Measurements from ENCODE around the gene MED25. TPM values are rescaled to one million over a fixed set of nuclear protein-coding genes. Genes with fewer than 3 reads are reported as not detected.

MED25 gene
- total RNA-seq, 1 experiment from 2014 or later, result 93.0 TPM

DNA sequence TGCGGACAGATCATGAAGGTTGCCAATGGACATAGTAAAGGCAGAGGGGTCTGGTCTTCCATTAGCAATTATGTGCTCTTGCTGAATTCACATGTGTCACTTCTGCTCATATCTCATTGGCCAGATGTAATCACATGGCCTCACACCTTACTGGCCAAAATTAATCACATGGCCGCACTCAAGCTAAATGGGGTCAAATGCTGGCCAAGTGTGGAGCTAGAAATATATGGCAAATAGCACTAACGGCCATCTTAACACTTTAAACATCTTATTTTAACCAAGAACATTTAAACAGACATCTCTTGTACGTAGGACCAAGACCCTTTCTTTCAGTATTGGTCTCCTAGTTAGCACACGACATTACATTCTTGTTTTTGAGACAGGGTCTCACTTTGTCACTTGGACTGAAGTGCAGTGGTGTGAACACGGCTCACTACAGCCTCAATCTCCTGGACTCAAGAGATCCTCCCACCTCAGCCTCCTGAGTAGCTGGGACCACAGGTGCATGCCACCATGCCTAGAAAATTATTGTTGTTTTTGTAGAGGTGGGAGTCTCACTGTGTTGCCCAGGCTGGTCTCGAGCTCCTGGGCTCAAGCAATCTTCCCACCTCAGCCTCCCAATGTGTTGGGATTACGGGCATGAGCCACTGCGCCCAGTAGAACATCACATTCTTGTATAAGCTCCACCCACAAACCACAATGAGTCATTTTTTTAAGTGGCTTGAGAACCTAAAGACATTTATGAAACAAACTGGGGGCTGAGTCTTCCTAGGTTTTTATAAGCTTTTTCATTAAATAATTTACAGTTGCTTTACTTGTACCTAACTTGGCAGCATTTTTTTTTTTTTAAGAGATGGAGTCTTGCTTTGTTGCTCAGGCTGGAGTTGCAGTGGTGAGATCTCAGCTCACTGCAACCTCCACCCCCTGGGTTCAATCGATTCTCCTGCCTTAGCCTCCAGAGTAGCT, 29.9 kb downstream of the MED25 start:
- POLR2A ChIA-PET (ENCODE audit: low non-redundant PET), result interaction anchor here (0.7 kb wide), 1 partner anchor 33 kb away, joined by 4 read pairs; no protein-coding TSS in a partner anchor
- no peak for TF ChIP-seq EZH2 (IDR thresholded peaks at IDR 0.05; ENCODE audit: borderline replicate concordance, low read depth, low read length, poor library complexity, severe bottlenecking)
- CTCF ChIA-PET, result interaction anchor here (0.8 kb wide), 1 partner anchor 21 kb away, joined by 3 read pairs; no protein-coding TSS in a partner anchor
- Histone ChIP-seq H3K27me3 (replicated peaks; ENCODE audit: insufficient read depth, low read depth, low read length, poor library complexity) (no peaks in the 10 kb centered on the region), H3K27ac (ENCODE audit: low read depth, low read length, poor library complexity, severe bottlenecking) (no peak overlapping the region), H3K9me3 (ENCODE audit: low read depth, low read length, poor library complexity, severe bottlenecking) (peaks cover 9% of the 10 kb centered on the region), H3K36me3 (ENCODE audit: insufficient read depth, low read length, poor library complexity, severe bottlenecking) (peaks cover 6% of the 10 kb centered on the region), H3K4me3 (ENCODE audit: low read depth, low read length, poor library complexity, severe bottlenecking) (no peak overlapping the region), H3K4me1 (ENCODE audit: insufficient read depth, low read length, poor library complexity, severe bottlenecking) (peaks cover 11% of the 10 kb centered on the region)
- intact Hi-C loops (cut with micrococcal nuclease; ENCODE audit: unreplicated experiment), result no loop called here
- BruUV-seq (replicated peaks), result no TSS peak
- peak; percentile 79 for DNase-seq (ENCODE audit: low spot score)

DNA sequence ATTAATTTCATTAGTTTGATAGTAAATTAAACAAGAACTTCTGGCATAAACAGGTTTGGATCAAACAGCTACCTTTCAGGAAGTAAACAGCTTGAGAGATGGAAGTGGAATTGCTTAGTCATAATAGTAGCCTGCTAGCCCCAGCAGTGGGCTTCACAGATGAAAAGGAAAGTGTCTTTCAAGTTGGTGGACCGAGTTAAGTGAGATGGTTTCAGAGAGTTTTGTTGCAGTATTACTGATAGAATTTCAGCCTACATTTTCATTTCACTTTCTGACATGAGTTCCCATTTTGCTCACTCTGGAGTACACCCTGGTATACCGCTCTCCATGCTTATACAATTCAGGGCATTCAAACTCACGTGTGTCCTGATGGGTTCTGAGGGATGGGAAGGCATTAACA, 30.8 kb downstream of the MED25 start:
- peaks cover 9% of the 10 kb centered on the region for H3K9me3 ChIP-seq (ENCODE audit: low read depth, low read length, poor library complexity, severe bottlenecking)
- DNase-seq (ENCODE audit: low spot score), result no peak
- ChIA-PET POLR2A (ENCODE audit: low non-redundant PET) (no interaction called here), CTCF (interaction anchor here (0.6 kb wide), 1 partner anchor 172 kb away, joined by 4 read pairs; the partner anchor contains the start of gene PRMT1)
- TF ChIP-seq, protein P1, sequence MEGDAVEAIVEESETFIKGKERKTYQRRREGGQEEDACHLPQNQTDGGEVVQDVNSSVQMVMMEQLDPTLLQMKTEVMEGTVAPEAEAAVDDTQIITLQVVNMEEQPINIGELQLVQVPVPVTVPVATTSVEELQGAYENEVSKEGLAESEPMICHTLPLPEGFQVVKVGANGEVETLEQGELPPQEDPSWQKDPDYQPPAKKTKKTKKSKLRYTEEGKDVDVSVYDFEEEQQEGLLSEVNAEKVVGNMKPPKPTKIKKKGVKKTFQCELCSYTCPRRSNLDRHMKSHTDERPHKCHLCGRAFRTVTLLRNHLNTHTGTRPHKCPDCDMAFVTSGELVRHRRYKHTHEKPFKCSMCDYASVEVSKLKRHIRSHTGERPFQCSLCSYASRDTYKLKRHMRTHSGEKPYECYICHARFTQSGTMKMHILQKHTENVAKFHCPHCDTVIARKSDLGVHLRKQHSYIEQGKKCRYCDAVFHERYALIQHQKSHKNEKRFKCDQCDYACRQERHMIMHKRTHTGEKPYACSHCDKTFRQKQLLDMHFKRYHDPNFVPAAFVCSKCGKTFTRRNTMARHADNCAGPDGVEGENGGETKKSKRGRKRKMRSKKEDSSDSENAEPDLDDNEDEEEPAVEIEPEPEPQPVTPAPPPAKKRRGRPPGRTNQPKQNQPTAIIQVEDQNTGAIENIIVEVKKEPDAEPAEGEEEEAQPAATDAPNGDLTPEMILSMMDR (conservative IDR thresholded peaks at IDR 0.05; ENCODE audit: low read depth, low read length), result no peak
- TF ChIP-seq EZH2 (IDR thresholded peaks at IDR 0.05; ENCODE audit: borderline replicate concordance, low read depth, low read length, poor library complexity, severe bottlenecking), result no peak
- BruUV-seq (replicated peaks), result no TSS peak
- no peaks in the 10 kb centered on the region for H3K27me3 ChIP-seq (replicated peaks; ENCODE audit: insufficient read depth, low read depth, low read length, poor library complexity)
- no peak overlapping the region for H3K27ac ChIP-seq (ENCODE audit: low read depth, low read length, poor library complexity, severe bottlenecking)
- peaks cover 19% of the 10 kb centered on the region for H3K4me1 ChIP-seq (ENCODE audit: insufficient read depth, low read length, poor library complexity, severe bottlenecking)
- H3K4me3 ChIP-seq (ENCODE audit: low read depth, low read length, poor library complexity, severe bottlenecking), result no peak overlapping the region
- peaks cover 6% of the 10 kb centered on the region for H3K36me3 ChIP-seq (ENCODE audit: insufficient read depth, low read length, poor library complexity, severe bottlenecking)
- intact Hi-C loops (cut with micrococcal nuclease; ENCODE audit: unreplicated experiment), result no loop called here

DNA sequence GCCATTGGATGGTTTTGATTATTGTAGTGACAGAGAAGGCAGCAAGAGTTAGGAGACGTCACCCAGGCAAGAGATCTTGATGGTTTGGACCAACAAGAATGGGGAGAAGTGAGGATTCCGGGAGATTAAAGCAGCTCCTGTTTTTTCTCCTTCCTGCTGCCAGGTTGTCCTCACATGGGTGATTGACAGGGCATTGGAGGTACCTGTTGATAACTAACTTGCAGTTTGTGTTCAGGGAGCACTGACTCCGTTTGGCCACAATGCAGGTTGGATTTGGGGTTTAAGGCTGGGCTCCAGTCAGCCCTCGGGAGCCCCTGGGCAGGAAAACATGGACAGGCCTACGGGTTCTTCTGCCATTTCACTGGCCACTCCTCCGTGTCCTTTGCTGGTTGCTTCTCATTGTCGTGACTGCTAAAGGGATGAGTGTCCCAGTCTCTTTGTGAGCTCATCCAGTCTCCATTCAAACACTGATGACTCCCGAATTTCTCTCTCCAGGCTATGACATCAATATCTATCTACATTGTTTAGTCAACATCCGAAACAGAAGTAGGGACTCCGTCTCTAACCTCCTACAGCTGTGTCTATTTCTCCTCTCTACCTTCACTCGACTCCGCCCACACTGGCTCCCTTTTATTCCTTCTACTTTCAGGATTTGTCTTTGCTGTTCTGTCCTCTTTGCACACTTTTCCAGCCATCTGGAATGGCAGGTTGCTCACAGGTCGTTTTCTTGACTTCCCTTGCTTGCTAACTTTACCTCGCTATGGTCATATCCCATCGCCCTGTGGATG, 31.5 kb downstream of the MED25 start:
- peaks cover 6% of the 10 kb centered on the region for H3K36me3 ChIP-seq (ENCODE audit: insufficient read depth, low read length, poor library complexity, severe bottlenecking)
- H3K27ac ChIP-seq (ENCODE audit: low read depth, low read length, poor library complexity, severe bottlenecking), result peak overlapping the region; percentile 99
- H3K4me1 ChIP-seq (ENCODE audit: insufficient read depth, low read length, poor library complexity, severe bottlenecking), result peaks cover 19% of the 10 kb centered on the region
- TF ChIP-seq EZH2 (IDR thresholded peaks at IDR 0.05; ENCODE audit: borderline replicate concordance, low read depth, low read length, poor library complexity, severe bottlenecking), result no peak
- TF ChIP-seq, protein P1 (conservative IDR thresholded peaks at IDR 0.05; ENCODE audit: low read depth, low read length), result no peak
- peaks cover 9% of the 10 kb centered on the region for H3K9me3 ChIP-seq (ENCODE audit: low read depth, low read length, poor library complexity, severe bottlenecking)
- intact Hi-C loops (cut with micrococcal nuclease; ENCODE audit: unreplicated experiment), result loop anchor here (2.0 to 5.0 kb wide), 2 partner anchors 37 to 352 kb away; partner anchors contain the start of genes FUZ and RPS11
- POLR2A ChIA-PET (ENCODE audit: low non-redundant PET), result no interaction called here
- CTCF ChIA-PET, result interaction anchor here (0.6 to 1.1 kb wide), 2 partner anchors 37 to 173 kb away, joined by 3 to 4 read pairs; partner anchors contain the start of gene PRMT1
- TSS peak; percentile 25 for BruUV-seq (replicated peaks)
- H3K27me3 ChIP-seq (replicated peaks; ENCODE audit: insufficient read depth, low read depth, low read length, poor library complexity), result no peaks in the 10 kb centered on the region
- DNase-seq (ENCODE audit: low spot score), result no peak
- H3K4me3 ChIP-seq (ENCODE audit: low read depth, low read length, poor library complexity, severe bottlenecking), result no peak overlapping the region
